ENCODE measurements around the gene ZNRF3. TPM values are rescaled to one million over a fixed set of nuclear protein-coding genes. Genes with fewer than 3 reads are reported as not detected.

The ZNRF3 gene
- total and polyA plus RNA-seq, 8 donors, result 2.4 to 6.8 (median 3.9) TPM

DNA sequence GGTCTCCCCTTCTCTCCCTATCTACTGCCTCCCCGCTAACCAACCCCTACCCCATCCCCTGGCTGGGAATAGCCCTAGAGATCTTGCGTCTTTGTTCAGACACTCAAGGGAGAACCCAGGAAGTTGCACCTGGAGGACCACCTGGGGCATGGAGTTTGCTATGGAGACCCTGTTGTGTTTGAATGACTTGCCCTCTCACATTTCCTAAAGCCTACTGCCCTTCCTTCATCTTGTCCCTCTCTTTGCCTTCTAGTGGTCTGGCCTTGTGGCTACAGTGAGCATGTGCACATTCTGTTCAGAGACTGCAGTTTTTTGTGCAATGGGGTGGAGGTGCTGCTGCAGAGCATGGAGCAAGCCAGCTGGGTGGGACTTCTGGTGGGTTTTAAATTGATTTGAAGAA lies 42.5 kb downstream of the ZNRF3 start:
- Histone ChIP-seq H3K4me3 (no peak overlapping the region), H3K27me3 (no peaks in the 10 kb centered on the region), H3K36me3 (no peaks in the 10 kb centered on the region), H3K27ac (no peak overlapping the region), H3K9me3 (no peaks in the 10 kb centered on the region), H3K4me1 (peaks cover 21 to 50% (median 31%) of the 10 kb centered on the region in 3 donors)
- ATAC-seq, result no peak
- FAIRE-seq, result no peak
- TF ChIP-seq, protein P1, sequence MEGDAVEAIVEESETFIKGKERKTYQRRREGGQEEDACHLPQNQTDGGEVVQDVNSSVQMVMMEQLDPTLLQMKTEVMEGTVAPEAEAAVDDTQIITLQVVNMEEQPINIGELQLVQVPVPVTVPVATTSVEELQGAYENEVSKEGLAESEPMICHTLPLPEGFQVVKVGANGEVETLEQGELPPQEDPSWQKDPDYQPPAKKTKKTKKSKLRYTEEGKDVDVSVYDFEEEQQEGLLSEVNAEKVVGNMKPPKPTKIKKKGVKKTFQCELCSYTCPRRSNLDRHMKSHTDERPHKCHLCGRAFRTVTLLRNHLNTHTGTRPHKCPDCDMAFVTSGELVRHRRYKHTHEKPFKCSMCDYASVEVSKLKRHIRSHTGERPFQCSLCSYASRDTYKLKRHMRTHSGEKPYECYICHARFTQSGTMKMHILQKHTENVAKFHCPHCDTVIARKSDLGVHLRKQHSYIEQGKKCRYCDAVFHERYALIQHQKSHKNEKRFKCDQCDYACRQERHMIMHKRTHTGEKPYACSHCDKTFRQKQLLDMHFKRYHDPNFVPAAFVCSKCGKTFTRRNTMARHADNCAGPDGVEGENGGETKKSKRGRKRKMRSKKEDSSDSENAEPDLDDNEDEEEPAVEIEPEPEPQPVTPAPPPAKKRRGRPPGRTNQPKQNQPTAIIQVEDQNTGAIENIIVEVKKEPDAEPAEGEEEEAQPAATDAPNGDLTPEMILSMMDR (IDR thresholded peaks at IDR 0.05), result no peak
- no peak for DNase-seq
- intact Hi-C loops (cut with DNase I), result loop anchor here in 1 of 3 donors (10.0 kb wide), 1 partner anchor 99 kb away; no protein-coding TSS in a partner anchor
- 81 to 90% methylated on average over 2 of the region's 2 CpGs for WGBS, 2 donors

DNA sequence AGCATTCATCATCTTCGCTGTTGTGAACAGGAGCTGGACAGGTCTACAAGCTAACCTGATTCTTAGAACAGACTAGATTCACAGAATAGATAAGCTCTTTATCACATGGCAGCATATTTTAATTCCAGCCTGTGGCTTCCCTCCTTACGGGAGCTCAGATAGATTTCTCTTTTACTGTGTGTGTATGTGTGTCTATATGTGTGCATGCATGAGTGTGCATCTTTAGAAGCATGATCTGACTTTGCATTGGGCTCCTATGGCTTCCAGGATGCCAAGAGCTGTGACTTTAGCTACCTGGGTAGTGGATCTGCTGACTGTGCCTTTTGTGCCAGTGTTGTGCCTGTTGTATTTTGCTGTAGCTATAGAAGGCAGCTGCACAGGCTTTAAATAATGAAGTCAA lies 44.3 kb downstream of the ZNRF3 start:
- Histone ChIP-seq H3K36me3 (no peaks in the 10 kb centered on the region), H3K27ac (no peak overlapping the region), H3K4me1 (peaks cover 17 to 39% (median 22%) of the 10 kb centered on the region in 3 donors), H3K9me3 (no peaks in the 10 kb centered on the region), H3K4me3 (no peak overlapping the region), H3K27me3 (no peaks in the 10 kb centered on the region)
- ATAC-seq (no peak), DNase-seq (no peak), FAIRE-seq (no peak)
- TF ChIP-seq, protein P1 (IDR thresholded peaks at IDR 0.05), result no peak
- 58 to 71% methylated on average over 2 of the region's 2 CpGs for WGBS, 2 donors
- intact Hi-C loops (cut with DNase I), result loop anchor here in 1 of 3 donors (10.0 kb wide), 1 partner anchor 97 kb away; no protein-coding TSS in a partner anchor

GRCh38 chr22:28929197-28929596 lies 45.8 kb downstream of the ZNRF3 start:
- DNase-seq, result no peak

GRCh38 chr22:28930357-28931007 lies 47.1 kb downstream of the ZNRF3 start:
- ATAC-seq (peak in 3 of 4 donors; percentile 35 to 51 (median 41)), DNase-seq (no peak), FAIRE-seq (no peak)
- Histone ChIP-seq H3K36me3 (no peaks in the 10 kb centered on the region), H3K27ac (no peak overlapping the region), H3K9me3 (no peaks in the 10 kb centered on the region), H3K4me1 (peaks cover 5 to 33% (median 18%) of the 10 kb centered on the region in 3 donors), H3K4me3 (no peak overlapping the region), H3K27me3 (no peaks in the 10 kb centered on the region)
- 34 to 37% methylated on average over 4 of the region's 4 CpGs for WGBS, 2 donors
- intact Hi-C loops (cut with DNase I), result no loop called here
- TF ChIP-seq, protein P1 (IDR thresholded peaks at IDR 0.05), result no peak

More at GRCh38 chr22:28929197-28929596, 45.8 kb downstream of the ZNRF3 start:
- H3K27ac ChIP-seq, result no peak overlapping the region
- no peaks in the 10 kb centered on the region for H3K9me3 ChIP-seq
- peaks cover 6 to 32% (median 22%) of the 10 kb centered on the region in 3 donors for H3K4me1 ChIP-seq
- WGBS, 2 donors, result 88 to 94% methylated on average over 5 of the region's 5 CpGs
- ATAC-seq, result no peak
- no peaks in the 10 kb centered on the region for H3K27me3 ChIP-seq
- FAIRE-seq, result no peak
- H3K4me3 ChIP-seq, result no peak overlapping the region
- intact Hi-C loops (cut with DNase I), result loop anchor here in 1 of 3 donors (10.0 kb wide), 1 partner anchor 96 kb away; no protein-coding TSS in a partner anchor
- TF ChIP-seq, protein P1 (IDR thresholded peaks at IDR 0.05), result no peak
- no peaks in the 10 kb centered on the region for H3K36me3 ChIP-seq
